ENCODE data around the gene UBIAD1.
"Not testable (repeated sequence)": the region's sequence is repeated elsewhere in the genome, so short reads cannot be mapped to it uniquely, and the experiment has no call there.

UBIAD1 gene

DNA sequence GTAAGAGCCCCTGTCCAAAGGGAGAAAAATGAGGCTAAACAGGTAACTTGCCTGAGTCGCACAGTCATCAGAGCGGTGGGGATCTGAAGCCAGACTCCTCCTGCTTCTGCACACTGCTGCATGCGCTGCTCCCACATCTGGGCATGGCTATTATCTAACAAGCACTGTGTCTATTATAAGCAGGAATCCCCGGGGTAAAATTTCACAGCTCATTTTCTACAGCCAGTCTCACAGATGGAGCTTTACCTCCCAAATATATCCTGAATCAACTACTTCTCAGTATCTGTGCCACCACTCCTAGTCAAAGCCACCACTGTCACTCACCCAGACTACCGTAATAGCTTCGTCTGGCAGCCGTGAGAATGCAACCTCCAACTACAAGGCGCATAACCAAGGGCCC is 20.5 kb upstream of the UBIAD1 start:
- Histone ChIP-seq H3K9me3 (ENCODE audit: control insufficient read depth, low read length) (no peaks in the 10 kb centered on the region), H3K27me3 (ENCODE audit: control insufficient read depth, insufficient read depth, low read length, poor library complexity, severe bottlenecking) (no peaks in the 10 kb centered on the region), H3K36me3 (ENCODE audit: control insufficient read depth, insufficient read depth, low read length) (peaks cover 61% of the 10 kb centered on the region), H3K27ac (ENCODE audit: insufficient read depth, low read depth, low read length, poor library complexity, severe bottlenecking) (no peak overlapping the region), H3K4me3 (ENCODE audit: insufficient read depth, low read depth, low read length) (no peak overlapping the region), H3K4me1 (ENCODE audit: control insufficient read depth, insufficient read depth, low read length) (no peaks in the 10 kb centered on the region)
- whole genome bisulfite sequencing, 2 experiments = 96 to 97% methylated on average over 8 of the region's 8 CpGs

DNA sequence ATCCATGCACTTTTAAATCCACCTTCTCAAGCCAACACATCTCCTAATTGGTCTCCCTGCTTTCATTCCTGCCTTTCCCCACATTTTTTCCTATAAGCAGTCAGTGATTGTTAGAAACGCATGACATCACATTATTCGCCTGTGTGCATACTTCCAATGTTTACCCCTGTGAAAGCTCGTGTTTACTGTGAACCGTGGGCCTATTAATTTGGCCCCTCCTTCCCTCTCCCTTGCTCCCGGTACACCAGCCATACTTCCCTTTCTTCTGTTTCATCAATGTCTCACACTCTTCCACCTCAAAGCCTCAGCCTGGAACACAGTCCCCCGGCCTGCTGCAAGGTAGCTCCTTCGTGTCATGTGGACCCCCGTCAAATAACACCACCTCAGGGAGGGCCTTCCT is 19.8 kb upstream of the UBIAD1 start:
- no peak overlapping the region for H3K4me3 ChIP-seq (ENCODE audit: insufficient read depth, low read depth, low read length)
- H3K27me3 ChIP-seq (ENCODE audit: control insufficient read depth, insufficient read depth, low read length, poor library complexity, severe bottlenecking) = no peaks in the 10 kb centered on the region
- H3K27ac ChIP-seq (ENCODE audit: insufficient read depth, low read depth, low read length, poor library complexity, severe bottlenecking) = no peak overlapping the region
- 94 to 96% methylated on average over 8 of the region's 8 CpGs for WGBS, 2 experiments
- H3K4me1 ChIP-seq (ENCODE audit: control insufficient read depth, insufficient read depth, low read length) = no peaks in the 10 kb centered on the region
- H3K9me3 ChIP-seq (ENCODE audit: control insufficient read depth, low read length) = no peaks in the 10 kb centered on the region
- H3K36me3 ChIP-seq (ENCODE audit: control insufficient read depth, insufficient read depth, low read length) = peaks cover 61% of the 10 kb centered on the region

DNA sequence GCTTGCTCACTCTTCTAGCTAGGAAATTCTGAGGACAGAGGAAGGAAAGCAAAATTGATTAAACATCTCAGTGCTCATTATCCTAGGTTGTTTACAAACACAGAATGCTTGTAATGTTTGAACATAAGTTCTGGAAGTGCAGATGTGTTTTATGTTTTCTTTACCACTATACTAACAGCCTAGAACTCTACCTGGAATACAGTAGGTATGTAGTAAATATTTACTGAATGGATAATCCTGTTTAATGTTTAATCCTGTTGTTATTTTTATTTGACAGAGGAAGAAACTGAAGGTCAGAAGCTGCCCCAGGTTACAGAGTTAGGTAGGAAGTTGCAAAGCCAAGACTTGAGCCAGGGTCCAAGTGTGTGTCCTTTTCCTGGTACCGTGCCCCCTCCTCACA is 16.7 kb upstream of the UBIAD1 start:
- WGBS, 2 experiments = 93 to 97% methylated on average over 1 of the region's 1 CpG
- Histone ChIP-seq H3K9me3 (ENCODE audit: control insufficient read depth, low read length) (no peaks in the 10 kb centered on the region), H3K27ac (ENCODE audit: insufficient read depth, low read depth, low read length, poor library complexity, severe bottlenecking) (no peak overlapping the region), H3K27me3 (ENCODE audit: control insufficient read depth, insufficient read depth, low read length, poor library complexity, severe bottlenecking) (no peaks in the 10 kb centered on the region), H3K36me3 (ENCODE audit: control insufficient read depth, insufficient read depth, low read length) (peaks cover 63% of the 10 kb centered on the region), H3K4me3 (ENCODE audit: insufficient read depth, low read depth, low read length) (no peak overlapping the region), H3K4me1 (ENCODE audit: control insufficient read depth, insufficient read depth, low read length) (no peaks in the 10 kb centered on the region)

DNA sequence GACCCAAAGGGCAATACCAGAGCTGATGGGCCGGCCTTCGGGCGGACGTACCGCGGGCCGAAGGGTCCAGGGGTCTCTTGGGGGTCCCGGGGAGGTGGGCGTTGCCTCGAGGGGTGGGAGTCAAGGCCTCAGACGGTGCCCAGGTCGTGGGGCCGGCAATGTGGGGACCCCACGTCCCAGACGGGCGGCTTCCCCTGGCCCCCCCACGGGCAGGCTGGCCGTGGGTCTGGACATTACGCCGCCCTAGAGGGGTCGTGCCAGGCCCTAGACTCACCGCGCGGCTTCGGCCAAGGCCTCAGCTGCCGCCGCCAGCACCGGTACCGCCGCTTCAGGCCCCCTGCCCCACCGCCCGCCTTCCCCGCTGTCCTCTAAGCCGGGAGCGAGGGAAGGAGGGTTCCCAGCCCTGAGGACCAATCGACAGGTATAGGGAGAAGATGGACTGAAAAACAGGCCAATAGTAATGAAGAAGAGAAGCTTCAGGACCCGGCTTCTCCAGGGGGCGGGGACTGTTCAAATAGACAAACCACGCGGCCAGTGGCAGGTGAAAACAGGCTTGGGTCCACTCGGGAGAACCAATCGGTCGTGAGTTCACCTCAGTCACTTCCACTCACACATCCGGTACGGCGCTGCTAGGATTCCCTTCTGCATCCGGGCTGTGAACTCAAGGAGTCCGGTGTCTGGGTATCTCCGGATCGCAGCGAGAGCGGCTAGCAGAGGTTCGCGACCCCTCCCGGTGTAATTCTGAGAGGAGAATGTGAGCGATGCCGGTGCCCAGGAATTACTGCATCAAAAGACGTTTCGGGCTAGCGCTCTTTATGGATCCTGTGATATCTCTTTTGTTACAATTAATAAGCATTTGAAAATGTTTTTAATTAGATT is 10.6 kb upstream of the UBIAD1 start, which contains the start of gene MTOR:
TSS of gene MTOR (minus strand) at position 381 of the 879 bp plus-strand sequence. CDS start 3,142 bp downstream, outside the sequence.
- Histone ChIP-seq H3K36me3 (ENCODE audit: control insufficient read depth, insufficient read depth, low read length) (peaks cover 17% of the 10 kb centered on the region), H3K9me3 (ENCODE audit: control insufficient read depth, low read length) (no peaks in the 10 kb centered on the region), H3K27me3 (ENCODE audit: control insufficient read depth, insufficient read depth, low read length, poor library complexity, severe bottlenecking) (no peaks in the 10 kb centered on the region), H3K4me3 (ENCODE audit: insufficient read depth, low read depth, low read length) (peak within 1 kb of the TSS; percentile 98), H3K27ac (ENCODE audit: insufficient read depth, low read depth, low read length, poor library complexity, severe bottlenecking) (peak within 1 kb of the TSS; percentile 63), H3K4me1 (ENCODE audit: control insufficient read depth, insufficient read depth, low read length) (no peaks in the 10 kb centered on the region)
- WGBS, 2 experiments = 0 to 1% methylated on average over 58 to 60 of the region's 60 CpGs

DNA sequence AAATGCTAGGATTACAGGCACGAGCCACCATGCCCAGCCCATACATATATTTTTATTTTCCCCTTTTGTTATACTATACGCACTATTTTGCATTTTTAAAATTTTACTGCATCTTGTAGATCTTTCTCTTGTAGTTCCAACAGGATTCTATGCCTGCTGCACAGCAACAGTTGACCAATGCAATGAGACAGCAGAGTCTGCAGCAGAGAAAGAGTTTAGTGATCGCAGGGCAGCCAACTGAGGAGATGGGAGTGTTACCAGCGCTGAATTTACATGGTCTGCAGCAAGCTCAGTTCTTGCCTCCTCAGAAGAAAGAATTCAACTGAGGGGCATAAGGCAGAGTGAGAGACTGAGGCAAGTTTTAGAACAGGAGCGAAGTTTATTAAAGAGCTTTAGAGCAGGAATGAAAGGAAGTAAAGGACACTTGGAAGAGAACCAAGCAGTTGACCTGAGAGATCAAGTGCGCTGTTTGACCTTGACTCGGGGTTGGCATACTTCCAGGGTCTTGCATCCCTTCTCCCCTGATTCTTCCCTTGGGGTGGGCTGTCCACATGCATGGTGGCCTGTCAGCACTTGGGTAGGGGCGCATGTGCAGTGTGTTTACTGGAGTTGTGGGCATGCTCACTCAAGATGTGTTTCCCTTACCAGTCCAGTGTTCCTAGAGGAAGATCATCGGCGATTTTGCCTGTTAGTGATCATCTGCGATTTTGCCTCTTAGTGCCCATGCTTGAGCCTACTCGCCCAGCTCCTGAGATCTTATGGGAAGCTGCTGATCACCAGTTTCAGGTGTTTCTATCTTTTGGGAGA is 6.5 kb upstream of the UBIAD1 start:
- Histone ChIP-seq H3K4me1 (ENCODE audit: control insufficient read depth, insufficient read depth, low read length) (no peaks in the 10 kb centered on the region), H3K27me3 (ENCODE audit: control insufficient read depth, insufficient read depth, low read length, poor library complexity, severe bottlenecking) (no peaks in the 10 kb centered on the region), H3K4me3 (ENCODE audit: insufficient read depth, low read depth, low read length) (no peak overlapping the region), H3K9me3 (ENCODE audit: control insufficient read depth, low read length) (no peaks in the 10 kb centered on the region), H3K36me3 (ENCODE audit: control insufficient read depth, insufficient read depth, low read length) (no peaks in the 10 kb centered on the region), H3K27ac (ENCODE audit: insufficient read depth, low read depth, low read length, poor library complexity, severe bottlenecking) (no peak overlapping the region)
- 88% methylated on average over 12 of the region's 12 CpGs for WGBS, 2 experiments

DNA sequence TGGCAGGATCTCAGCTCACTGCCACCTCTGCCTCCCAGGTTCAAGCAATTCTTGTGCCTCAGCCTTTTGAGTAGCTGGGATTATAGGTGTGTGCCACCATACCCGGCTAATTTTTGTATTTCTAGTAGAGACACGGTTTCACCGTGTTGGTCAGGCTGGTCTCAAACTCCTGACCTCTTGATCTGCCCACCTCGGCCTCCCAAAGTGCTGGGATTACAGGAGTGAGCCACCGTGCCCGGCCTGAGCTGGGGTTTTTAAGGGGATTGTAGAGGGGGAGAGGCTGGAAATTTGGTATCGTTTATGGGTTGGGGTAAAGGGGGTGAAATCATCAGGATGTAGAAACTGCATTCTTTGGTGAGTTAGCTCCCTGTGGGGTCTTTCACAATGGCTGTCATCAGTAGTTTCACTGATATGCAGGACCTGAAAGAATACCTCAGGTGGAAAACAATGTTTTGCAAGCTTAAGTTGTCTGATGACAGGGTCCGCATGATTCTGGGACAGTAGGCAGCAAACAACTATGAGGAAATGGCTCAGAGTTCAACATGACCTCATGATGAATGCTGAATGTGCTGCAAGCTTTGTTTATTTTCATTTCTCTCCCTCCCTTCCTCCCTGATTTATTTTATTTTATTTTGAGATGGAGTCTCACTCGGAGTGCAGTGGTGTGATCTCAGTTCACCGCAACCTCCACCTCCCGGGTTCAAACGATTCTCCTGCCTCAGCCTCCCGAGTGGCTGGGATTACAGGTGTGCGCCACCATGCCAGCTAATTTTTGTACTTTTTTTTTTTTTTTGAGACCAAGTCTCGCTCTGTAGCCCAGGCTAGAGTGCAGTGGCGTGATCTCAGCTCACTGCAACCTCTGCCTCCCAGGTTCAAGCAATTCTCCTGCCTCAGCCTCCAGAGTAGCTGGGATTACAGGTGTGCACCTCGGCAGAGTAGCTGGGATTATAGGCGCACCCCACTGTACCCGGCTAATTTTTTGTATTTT is 5.4 kb upstream of the UBIAD1 start:
- H3K4me1 ChIP-seq (ENCODE audit: control insufficient read depth, insufficient read depth, low read length); H3K9me3 ChIP-seq (ENCODE audit: control insufficient read depth, low read length); H3K27me3 ChIP-seq (ENCODE audit: control insufficient read depth, insufficient read depth, low read length, poor library complexity, severe bottlenecking); H3K27ac ChIP-seq (ENCODE audit: insufficient read depth, low read depth, low read length, poor library complexity, severe bottlenecking); H3K4me3 ChIP-seq (ENCODE audit: insufficient read depth, low read depth, low read length); H3K36me3 ChIP-seq (ENCODE audit: control insufficient read depth, insufficient read depth, low read length): not testable (repeated sequence)
- 86 to 89% methylated on average over 19 of the region's 19 CpGs for WGBS, 2 experiments

DNA sequence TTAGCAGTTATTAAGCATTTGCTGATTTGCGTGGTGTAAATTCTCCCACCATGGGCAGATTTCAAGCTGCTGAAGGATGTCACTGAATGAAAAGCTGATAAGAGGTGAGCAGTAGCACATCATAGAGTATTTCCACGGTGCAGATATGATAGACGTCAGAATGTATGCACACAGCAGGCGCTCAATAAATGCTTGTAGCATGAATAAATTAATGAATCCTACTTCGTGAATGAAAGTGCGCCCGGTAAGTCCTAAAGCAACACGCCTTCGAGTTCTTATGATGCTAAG is 510 bp upstream of the UBIAD1 start:
- Histone ChIP-seq H3K27me3 (ENCODE audit: control insufficient read depth, insufficient read depth, low read length, poor library complexity, severe bottlenecking) (no peaks in the 10 kb centered on the region), H3K4me3 (ENCODE audit: insufficient read depth, low read depth, low read length) (no peak overlapping the region)

DNA sequence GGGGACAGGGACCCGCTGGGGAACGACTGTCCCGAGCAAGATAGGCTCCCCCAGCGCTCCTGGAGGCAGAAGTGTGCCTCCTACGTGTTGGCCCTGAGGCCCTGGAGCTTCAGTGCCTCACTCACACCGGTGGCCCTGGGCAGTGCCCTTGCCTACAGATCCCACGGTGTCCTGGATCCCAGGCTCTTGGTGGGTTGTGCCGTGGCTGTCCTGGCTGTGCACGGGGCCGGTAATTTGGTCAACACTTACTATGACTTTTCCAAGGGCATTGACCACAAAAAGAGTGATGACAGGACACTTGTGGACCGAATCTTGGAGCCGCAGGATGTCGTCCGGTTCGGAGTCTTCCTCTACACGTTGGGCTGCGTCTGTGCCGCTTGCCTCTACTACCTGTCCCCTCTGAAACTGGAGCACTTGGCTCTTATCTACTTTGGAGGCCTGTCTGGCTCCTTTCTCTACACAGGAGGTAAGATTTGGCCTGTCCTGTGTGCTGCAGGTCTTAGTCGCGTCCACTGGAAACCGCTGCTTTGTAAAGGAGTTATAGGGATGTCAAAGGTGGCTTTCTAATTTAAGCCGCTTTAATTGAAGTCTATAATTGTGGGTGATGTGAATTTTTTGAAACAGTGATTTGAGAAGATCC is 717 bp downstream of the UBIAD1 start:
- 11 to 12% methylated on average over 22 of the region's 22 CpGs for WGBS, 2 experiments
- Histone ChIP-seq H3K36me3 (ENCODE audit: control insufficient read depth, insufficient read depth, low read length) (no peaks in the 10 kb centered on the region), H3K27ac (ENCODE audit: insufficient read depth, low read depth, low read length, poor library complexity, severe bottlenecking) (peak overlapping the region; percentile 28), H3K4me1 (ENCODE audit: control insufficient read depth, insufficient read depth, low read length) (no peaks in the 10 kb centered on the region), H3K4me3 (ENCODE audit: insufficient read depth, low read depth, low read length) (peak overlapping the region; percentile 94), H3K9me3 (ENCODE audit: control insufficient read depth, low read length) (no peaks in the 10 kb centered on the region), H3K27me3 (ENCODE audit: control insufficient read depth, insufficient read depth, low read length, poor library complexity, severe bottlenecking) (no peaks in the 10 kb centered on the region)

More for the DNA sequence above, 510 bp upstream of the UBIAD1 start:
- WGBS, 2 experiments = 20% methylated on average over 9 of the region's 9 CpGs
- Histone ChIP-seq H3K9me3 (ENCODE audit: control insufficient read depth, low read length) (no peaks in the 10 kb centered on the region), H3K27ac (ENCODE audit: insufficient read depth, low read depth, low read length, poor library complexity, severe bottlenecking) (no peak overlapping the region), H3K4me1 (ENCODE audit: control insufficient read depth, insufficient read depth, low read length) (no peaks in the 10 kb centered on the region), H3K36me3 (ENCODE audit: control insufficient read depth, insufficient read depth, low read length) (no peaks in the 10 kb centered on the region)

DNA sequence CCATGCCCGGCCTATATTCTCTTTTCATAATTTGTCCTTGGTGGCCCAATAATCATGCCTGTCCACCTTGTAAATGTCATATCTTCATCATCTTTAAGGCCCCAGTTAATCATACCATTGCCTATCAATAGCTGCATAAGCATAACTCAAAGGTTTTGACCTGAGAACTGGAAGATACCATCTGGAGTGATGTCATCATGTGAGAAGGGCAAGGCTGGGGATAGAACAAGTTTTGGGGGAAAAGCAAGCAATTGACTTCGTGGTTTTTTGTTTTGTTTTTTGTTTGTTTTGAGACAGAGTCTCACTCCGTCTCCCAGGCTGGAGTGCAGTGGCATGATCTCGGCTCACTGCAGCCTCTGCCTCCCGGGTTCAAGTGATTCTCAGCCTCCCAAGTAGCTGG is 6.2 kb downstream of the UBIAD1 start:
- no peaks in the 10 kb centered on the region for H3K4me1 ChIP-seq (ENCODE audit: control insufficient read depth, insufficient read depth, low read length)
- no peak overlapping the region for H3K27ac ChIP-seq (ENCODE audit: insufficient read depth, low read depth, low read length, poor library complexity, severe bottlenecking)
- H3K9me3 ChIP-seq (ENCODE audit: control insufficient read depth, low read length) = no peaks in the 10 kb centered on the region
- no peak overlapping the region for H3K4me3 ChIP-seq (ENCODE audit: insufficient read depth, low read depth, low read length)
- 91 to 92% methylated on average over 5 of the region's 5 CpGs for WGBS, 2 experiments
- H3K36me3 ChIP-seq (ENCODE audit: control insufficient read depth, insufficient read depth, low read length) = peaks cover 10% of the 10 kb centered on the region
- H3K27me3 ChIP-seq (ENCODE audit: control insufficient read depth, insufficient read depth, low read length, poor library complexity, severe bottlenecking) = no peaks in the 10 kb centered on the region
